HEK293 (cell line): ENCODE results near the gene GBF1.
A peak's percentile ranks its signal among the peaks of the same experiment; 100 is the strongest.

Experiments
- CTCF ChIA-PET: fragments of 350-600 bp; formaldehyde crosslinking; extraction: SDS; loops from one replicate; lab custom pipeline; 2021; ENCODE audit warnings: antibody characterized with exemption; lab: Yijun Ruan, JAX
- POLR2A ChIA-PET: fragments of 300-600 bp; formaldehyde crosslinking; extraction: SDS; loops from one replicate; lab custom pipeline; 2020; ENCODE audit warnings: antibody characterized with exemption, inconsistent platforms; lab: Yijun Ruan, JAX
- H3K27ac ChIP-seq: fragments of 200-500 bp; sonication (Bioruptor generic); 2 replicates; pipeline ENCODE4 v1.5.1; 2014; ENCODE audit warnings: low read depth, low read length, control low read depth, inconsistent platforms; ENCODE audit errors: extremely low read depth
- H3K36me3 ChIP-seq, 2 experiments: fragments of 200-500 bp in 1 of 2; sonication (Bioruptor generic) in 1 of 2; 1 replicate in 1 of 2; 2 replicates in 1 of 2; pipeline ENCODE4 v1.5.1; 2014 to 2017; ENCODE audit warnings: inconsistent platforms in 2 of 2, low read length in 2 of 2; ENCODE audit not compliant: control insufficient read depth in 2 of 2, insufficient read depth in 1 of 2
- H3K4me1 ChIP-seq: fragments of 200-500 bp; sonication (Bioruptor generic); 2 replicates; pipeline ENCODE4 v1.5.1; 2014; ENCODE audit warnings: mild to moderate bottlenecking, low read length, inconsistent platforms; ENCODE audit not compliant: control insufficient read depth, insufficient read depth
- H3K4me3 ChIP-seq: 2 replicates; pipeline ENCODE4 v1.5.1; 2011; ENCODE audit warnings: low read depth, mild to moderate bottlenecking, control low read depth, low read length, moderate library complexity
- H3K9me3 ChIP-seq: fragments of 200-500 bp; sonication (Bioruptor generic); 2 replicates; pipeline ENCODE4 v1.5.1; 2014; ENCODE audit warnings: low read depth, low read length, inconsistent platforms; ENCODE audit not compliant: control insufficient read depth, insufficient read depth
- HOXA7 ChIP-seq: sonication (generic); formaldehyde crosslinking; IDR thresholded peaks from 2 replicates; pipeline ENCODE4 v1.8.1; 2022; ENCODE audit warnings: missing genetic modification reagents, borderline replicate concordance
- PRDM10 ChIP-seq: fragments of 450-650 bp; formaldehyde crosslinking; IDR thresholded peaks from 2 replicates; pipeline ENCODE4 v1.5.1; 2016; ENCODE audit warnings: missing biosample characterization, missing genetic modification characterization
- REST ChIP-seq: fragments of 450-650 bp; formaldehyde crosslinking; IDR thresholded peaks from 2 replicates; pipeline ENCODE4 v1.5.1; 2016; ENCODE audit warnings: missing biosample characterization, missing genetic modification characterization
- TRIM28 ChIP-seq: IDR thresholded peaks from 2 replicates; pipeline ENCODE4 v1.6.1; 2011; ENCODE audit warnings: low read length, control low read depth, borderline replicate concordance
- ZBTB20 ChIP-seq: fragments of 450-650 bp; formaldehyde crosslinking; IDR thresholded peaks from 2 replicates; pipeline ENCODE4 v1.5.1; 2016; ENCODE audit warnings: missing biosample characterization, missing genetic modification characterization
- ZBTB21 ChIP-seq: fragments of 450-650 bp; formaldehyde crosslinking; IDR thresholded peaks from 2 replicates; pipeline ENCODE4 v1.5.1; 2017; ENCODE audit warnings: missing biosample characterization, missing genetic modification characterization
- ZBTB7A ChIP-seq: fragments of 450-650 bp; formaldehyde crosslinking; IDR thresholded peaks from 2 replicates; pipeline ENCODE4 v1.5.1; 2016; ENCODE audit warnings: low read depth, missing biosample characterization, missing genetic modification characterization
- ZIC2 ChIP-seq: fragments of 450-650 bp; formaldehyde crosslinking; IDR thresholded peaks from 2 replicates; pipeline ENCODE4 v1.5.1; 2016; ENCODE audit warnings: missing biosample characterization, missing genetic modification characterization
- ZNF146 ChIP-seq: fragments of 450-650 bp; formaldehyde crosslinking; IDR thresholded peaks from 2 replicates; pipeline ENCODE4 v1.5.1; 2016; ENCODE audit warnings: missing biosample characterization, missing genetic modification characterization
- ZNF174 ChIP-seq: fragments of 450-650 bp; formaldehyde crosslinking; IDR thresholded peaks from 2 replicates; pipeline ENCODE4 v1.5.0; 2017; ENCODE audit warnings: missing biosample characterization, mild to moderate bottlenecking, missing genetic modification characterization
- ZNF175 ChIP-seq: fragments of 450-650 bp; formaldehyde crosslinking; IDR thresholded peaks from 2 replicates; pipeline ENCODE4 v1.5.1; 2016; ENCODE audit warnings: missing biosample characterization, missing genetic modification characterization
- ZNF214 ChIP-seq: fragments of 450-650 bp; formaldehyde crosslinking; IDR thresholded peaks from 2 replicates; pipeline ENCODE4 v1.5.1; 2017; ENCODE audit warnings: missing biosample characterization, mild to moderate bottlenecking, missing genetic modification characterization, borderline replicate concordance
- ZNF221 ChIP-seq: fragments of 450-650 bp; formaldehyde crosslinking; IDR thresholded peaks from 2 replicates; pipeline ENCODE4 v1.5.1; 2017; ENCODE audit warnings: missing biosample characterization, missing genetic modification characterization, borderline replicate concordance
- ZNF311 ChIP-seq: fragments of 450-650 bp; formaldehyde crosslinking; IDR thresholded peaks from 2 replicates; pipeline ENCODE4 v1.5.1; 2017; ENCODE audit warnings: missing biosample characterization, missing genetic modification characterization, borderline replicate concordance
- ZNF354C ChIP-seq: fragments of 450-650 bp; formaldehyde crosslinking; IDR thresholded peaks from 2 replicates; pipeline ENCODE4 v1.5.1; 2016; ENCODE audit warnings: missing biosample characterization, missing genetic modification characterization, low read depth, borderline replicate concordance
- ZNF433 ChIP-seq: fragments of 450-650 bp; formaldehyde crosslinking; IDR thresholded peaks from 2 replicates; pipeline ENCODE4 v1.5.1; 2016; ENCODE audit warnings: missing biosample characterization, missing genetic modification characterization, low read depth
- ZNF558 ChIP-seq: fragments of 450-650 bp; formaldehyde crosslinking; IDR thresholded peaks from 2 replicates; pipeline ENCODE4 v1.5.1; 2016; ENCODE audit warnings: missing biosample characterization, missing genetic modification characterization
- ZNF571 ChIP-seq: fragments of 450-650 bp; formaldehyde crosslinking; IDR thresholded peaks from 2 replicates; pipeline ENCODE4 v1.5.0; 2017; ENCODE audit warnings: missing biosample characterization, missing genetic modification characterization
- ZNF645 ChIP-seq: fragments of 450-650 bp; formaldehyde crosslinking; IDR thresholded peaks from 2 replicates; pipeline ENCODE4; 2016; ENCODE audit warnings: missing biosample characterization, missing genetic modification characterization
- ZSCAN30 ChIP-seq: fragments of 450-650 bp; IDR thresholded peaks from 2 replicates; pipeline ENCODE4 v1.5.1; 2018; ENCODE audit warnings: missing biosample characterization, mild to moderate bottlenecking, missing genetic modification characterization, moderate library complexity
- TF ChIP-seq, protein P1 (sequence below): fragments of 450-650 bp; formaldehyde crosslinking; IDR thresholded peaks from 2 replicates; pipeline ENCODE4 v1.5.1; 2016; ENCODE audit warnings: missing biosample characterization, missing genetic modification characterization, low read depth
- TF ChIP-seq, protein P2 (sequence below): fragments of 450-650 bp; formaldehyde crosslinking; IDR thresholded peaks from 2 replicates; pipeline ENCODE4 v1.5.1; 2016; ENCODE audit warnings: missing biosample characterization, missing genetic modification characterization

Gene GBF1

GRCh38 chr10:102420181-102420713 lies 174.9 kb downstream of the GBF1 start (continued):
- TF ChIP-seq PRDM10 (tag by site-specific recombination) = peak; percentile 8; the same call in 1 of the 2 replicates
- TF ChIP-seq ZNF311 (tag by site-specific recombination) = no peak
- no peak for TF ChIP-seq ZNF354C (tag by site-specific recombination)
- TF ChIP-seq TRIM28 = no peak
- TF ChIP-seq, protein P1, sequence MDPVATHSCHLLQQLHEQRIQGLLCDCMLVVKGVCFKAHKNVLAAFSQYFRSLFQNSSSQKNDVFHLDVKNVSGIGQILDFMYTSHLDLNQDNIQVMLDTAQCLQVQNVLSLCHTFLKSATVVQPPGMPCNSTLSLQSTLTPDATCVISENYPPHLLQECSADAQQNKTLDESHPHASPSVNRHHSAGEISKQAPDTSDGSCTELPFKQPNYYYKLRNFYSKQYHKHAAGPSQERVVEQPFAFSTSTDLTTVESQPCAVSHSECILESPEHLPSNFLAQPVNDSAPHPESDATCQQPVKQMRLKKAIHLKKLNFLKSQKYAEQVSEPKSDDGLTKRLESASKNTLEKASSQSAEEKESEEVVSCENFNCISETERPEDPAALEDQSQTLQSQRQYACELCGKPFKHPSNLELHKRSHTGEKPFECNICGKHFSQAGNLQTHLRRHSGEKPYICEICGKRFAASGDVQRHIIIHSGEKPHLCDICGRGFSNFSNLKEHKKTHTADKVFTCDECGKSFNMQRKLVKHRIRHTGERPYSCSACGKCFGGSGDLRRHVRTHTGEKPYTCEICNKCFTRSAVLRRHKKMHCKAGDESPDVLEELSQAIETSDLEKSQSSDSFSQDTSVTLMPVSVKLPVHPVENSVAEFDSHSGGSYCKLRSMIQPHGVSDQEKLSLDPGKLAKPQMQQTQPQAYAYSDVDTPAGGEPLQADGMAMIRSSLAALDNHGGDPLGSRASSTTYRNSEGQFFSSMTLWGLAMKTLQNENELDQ (tag by site-specific recombination) = no peak
- TF ChIP-seq, all 188 proteins: peak for 3

DNA sequence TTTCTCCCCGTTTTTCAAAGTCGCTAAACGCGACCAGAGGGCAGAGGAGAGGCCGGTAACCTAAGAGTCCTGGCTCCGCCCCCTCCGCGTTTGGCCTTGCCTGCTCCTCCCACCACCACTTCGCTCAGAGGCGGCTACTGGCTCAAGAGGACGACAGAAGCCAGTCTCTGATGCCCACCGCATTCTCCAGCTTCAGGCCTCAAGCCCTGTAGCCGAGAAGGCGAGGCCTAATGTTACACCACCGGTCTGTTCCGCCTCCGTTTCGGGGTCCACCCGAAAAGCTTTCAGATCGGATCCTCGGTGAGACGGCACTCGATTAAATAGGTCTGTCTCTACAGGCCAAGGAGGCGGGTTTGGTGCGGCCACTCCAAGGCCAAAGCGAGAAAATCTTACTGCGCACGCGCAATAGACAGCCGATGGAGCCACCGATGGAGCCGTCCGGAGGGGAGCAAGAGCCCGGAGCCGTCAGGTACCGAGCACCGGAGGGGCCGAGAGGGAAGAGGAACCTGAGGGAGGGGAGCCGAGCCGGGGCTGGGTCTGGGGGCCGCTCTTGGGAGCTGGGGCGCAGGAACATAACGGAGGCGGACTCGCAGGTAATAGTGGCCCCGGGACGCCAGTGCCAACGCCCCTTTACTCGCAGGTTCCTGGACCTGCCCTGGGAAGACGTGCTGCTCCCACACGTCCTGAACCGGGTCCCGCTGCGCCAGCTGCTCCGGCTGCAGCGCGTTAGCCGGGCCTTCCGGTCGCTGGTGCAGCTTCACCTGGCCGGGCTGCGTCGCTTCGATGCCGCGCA lies 175.6 kb downstream of the GBF1 start, which contains the start of gene FBXL15:
TSS of gene FBXL15 (plus strand) at position 123 of the 793 bp plus-strand sequence. CDS start at position 417, 294 bp downstream.
- POLR2A ChIA-PET = interaction anchor here (0.8 to 5.2 kb wide), 17 partner anchors 9 to 269 kb away, joined by 3 to 42 read pairs (median 5); partner anchors contain the start of genes C10orf95 and CUEDC2
- peak within 1 kb of the TSS; percentile 65 for H3K27ac ChIP-seq
- CTCF ChIA-PET = interaction anchor here (0.7 to 5.6 kb wide), 10 partner anchors 11 to 191 kb away, joined by 3 to 57 read pairs (median 8); partner anchors contain the start of genes CUEDC2 and NFKB2
- peak; percentile 49; the same call in 1 of the 2 replicates for TF ChIP-seq ZBTB20 (tag by site-specific recombination)
- TF ChIP-seq, protein P2, sequence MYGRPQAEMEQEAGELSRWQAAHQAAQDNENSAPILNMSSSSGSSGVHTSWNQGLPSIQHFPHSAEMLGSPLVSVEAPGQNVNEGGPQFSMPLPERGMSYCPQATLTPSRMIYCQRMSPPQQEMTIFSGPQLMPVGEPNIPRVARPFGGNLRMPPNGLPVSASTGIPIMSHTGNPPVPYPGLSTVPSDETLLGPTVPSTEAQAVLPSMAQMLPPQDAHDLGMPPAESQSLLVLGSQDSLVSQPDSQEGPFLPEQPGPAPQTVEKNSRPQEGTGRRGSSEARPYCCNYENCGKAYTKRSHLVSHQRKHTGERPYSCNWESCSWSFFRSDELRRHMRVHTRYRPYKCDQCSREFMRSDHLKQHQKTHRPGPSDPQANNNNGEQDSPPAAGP (tag by site-specific recombination) = peak; percentile 95
- peak; percentile 93 for TF ChIP-seq ZBTB7A (tag by site-specific recombination)
- no peak for TF ChIP-seq ZNF433
- TF ChIP-seq REST (tag by site-specific recombination) = peak; percentile 65
- TF ChIP-seq ZNF146 (tag by site-specific recombination) = peak; percentile 67; the same call in 1 of the 2 replicates
- TF ChIP-seq ZIC2 = peak; percentile 50
- TF ChIP-seq ZNF558 (tag by site-specific recombination) = peak; percentile 51; the same call in 1 of the 2 replicates
- no peak for TF ChIP-seq ZNF354C (tag by site-specific recombination)
- peak; percentile 83; the same call in 1 of the 2 replicates for TF ChIP-seq ZNF645 (tag by site-specific recombination)
- no peak for TF ChIP-seq ZNF175
- TF ChIP-seq ZSCAN30 (tag by site-specific recombination) = peak; percentile 90
- no peak for TF ChIP-seq HOXA7 (CRISPR knock-in tag)
- TF ChIP-seq ZNF214 = 0 out of 2 replicates have a peak, but pooled peaks have one; percentile 13
- 0 out of 2 replicates have a peak, but pooled peaks have one; percentile 11 for TF ChIP-seq ZNF221
- TF ChIP-seq ZBTB21 (tag by site-specific recombination) = peak; percentile 64; the same call in 1 of the 2 replicates
- no peak for TF ChIP-seq ZNF571 (tag by site-specific recombination)
- TF ChIP-seq ZNF174 (tag by site-specific recombination) = no peak

More for the DNA sequence above, 175.6 kb downstream of the GBF1 start, which contains the start of gene FBXL15:
- peak within 1 kb of the TSS; percentile 80 for H3K4me3 ChIP-seq
- H3K4me1 ChIP-seq = peaks cover 9% of the 10 kb centered on the region
- no peaks in the 10 kb centered on the region for H3K9me3 ChIP-seq
- peaks cover 0 to 29% of the 10 kb centered on the region in 2 experiments; a peak in 1 of 3 replicates for H3K36me3 ChIP-seq
